GM21528 (cell line): ENCODE measurements around the gene ETHE1.
A peak's percentile ranks its signal among the peaks of the same experiment; 100 is the strongest.
"Not testable (repeated sequence)": the region's sequence is repeated elsewhere in the genome, so short reads cannot be mapped to it uniquely, and the experiment has no call there.

Experiments used
- ATAC-seq: cut with Tn5 transposase; IDR thresholded peaks from one replicate; pipeline ENCODE4 v1.9.1; 2021; ENCODE audit warnings: mild to moderate bottlenecking, moderate library complexity; ENCODE audit not compliant: unreplicated experiment, low FRiP score

Gene ETHE1

GRCh38 chr19:43552616-43553015, 25.6 kb upstream of the ETHE1 start:
- no peak for ATAC-seq

GRCh38 chr19:43552198-43552450, 25.1 kb upstream of the ETHE1 start:
- ATAC-seq: no peak

GRCh38 chr19:43551399-43552197, 24.6 kb upstream of the ETHE1 start:
- no peak for ATAC-seq

DNA sequence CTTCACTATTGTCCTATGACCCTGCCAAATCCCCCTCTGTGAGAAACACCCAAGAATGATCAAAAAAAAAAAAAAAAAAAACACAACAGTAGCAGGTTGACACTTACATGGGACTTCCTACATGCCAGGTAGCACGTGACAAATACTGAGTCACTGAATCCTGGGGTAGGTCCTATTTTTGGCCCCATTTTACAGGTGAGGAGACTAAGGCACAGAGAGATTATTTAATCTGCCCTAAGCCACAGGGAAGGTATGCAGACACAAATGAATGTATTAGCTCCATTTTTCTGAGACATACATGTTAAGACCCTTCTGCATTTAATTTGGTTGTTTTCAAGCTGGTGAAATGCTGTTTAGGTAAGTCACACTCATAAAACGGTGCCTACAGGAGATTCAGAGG, 21.7 kb upstream of the ETHE1 start:
- ATAC-seq: no peak

GRCh38 chr19:43547926-43548325, 20.9 kb upstream of the ETHE1 start:
- ATAC-seq: not testable (repeated sequence)

GRCh38 chr19:43546581-43546980, 19.6 kb upstream of the ETHE1 start:
- no peak for ATAC-seq

- ATAC-seq: no peak
Measured at GRCh38 chr19:43545981-43546380, 19.0 kb upstream of the ETHE1 start.

GRCh38 chr19:43545276-43545675, 18.3 kb upstream of the ETHE1 start:
- ATAC-seq: no peak

- no peak for ATAC-seq
Measured at GRCh38 chr19:43544077-43544476, 17.1 kb upstream of the ETHE1 start.

GRCh38 chr19:43541920-43542650, 15.1 kb upstream of the ETHE1 start:
- ATAC-seq: no peak

DNA sequence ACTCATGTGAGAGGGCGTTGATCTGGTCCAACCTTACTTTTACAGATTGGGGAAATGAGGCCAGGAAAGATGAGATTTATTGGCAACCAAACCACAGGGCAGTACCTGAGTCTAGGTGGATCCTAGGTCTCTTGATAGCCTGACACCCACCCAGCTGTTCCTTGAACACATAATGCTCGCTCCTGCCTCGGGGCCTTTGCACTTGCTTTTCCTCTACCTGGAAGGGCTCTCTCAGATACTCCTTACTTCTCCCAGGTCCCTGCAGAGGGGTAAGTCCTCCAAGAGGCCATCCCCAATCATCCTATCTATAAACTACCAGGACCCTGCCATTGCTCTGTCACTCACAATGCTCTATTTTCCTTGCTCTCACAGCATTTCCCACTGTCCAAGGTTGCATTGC, 13.4 kb upstream of the ETHE1 start:
- no peak for ATAC-seq

DNA sequence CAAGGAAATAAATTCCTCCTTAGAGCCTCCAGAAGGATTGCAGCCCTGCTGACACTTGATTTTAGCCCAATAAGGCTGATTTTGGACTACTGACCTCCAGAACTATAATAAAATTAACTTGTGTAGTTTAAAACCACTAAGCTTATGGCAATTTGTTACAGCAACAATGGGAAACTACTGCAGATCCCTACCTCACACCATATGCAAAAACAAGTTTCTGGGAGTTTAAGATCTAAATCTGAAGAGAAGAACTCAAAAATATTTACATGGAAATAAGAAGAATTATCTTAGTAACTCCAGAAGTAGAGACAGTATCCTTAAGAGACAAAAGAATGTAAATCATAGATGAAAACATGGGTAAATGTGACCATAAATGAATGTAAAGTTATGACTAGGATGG, 11.9 kb upstream of the ETHE1 start:
- no peak for ATAC-seq

DNA sequence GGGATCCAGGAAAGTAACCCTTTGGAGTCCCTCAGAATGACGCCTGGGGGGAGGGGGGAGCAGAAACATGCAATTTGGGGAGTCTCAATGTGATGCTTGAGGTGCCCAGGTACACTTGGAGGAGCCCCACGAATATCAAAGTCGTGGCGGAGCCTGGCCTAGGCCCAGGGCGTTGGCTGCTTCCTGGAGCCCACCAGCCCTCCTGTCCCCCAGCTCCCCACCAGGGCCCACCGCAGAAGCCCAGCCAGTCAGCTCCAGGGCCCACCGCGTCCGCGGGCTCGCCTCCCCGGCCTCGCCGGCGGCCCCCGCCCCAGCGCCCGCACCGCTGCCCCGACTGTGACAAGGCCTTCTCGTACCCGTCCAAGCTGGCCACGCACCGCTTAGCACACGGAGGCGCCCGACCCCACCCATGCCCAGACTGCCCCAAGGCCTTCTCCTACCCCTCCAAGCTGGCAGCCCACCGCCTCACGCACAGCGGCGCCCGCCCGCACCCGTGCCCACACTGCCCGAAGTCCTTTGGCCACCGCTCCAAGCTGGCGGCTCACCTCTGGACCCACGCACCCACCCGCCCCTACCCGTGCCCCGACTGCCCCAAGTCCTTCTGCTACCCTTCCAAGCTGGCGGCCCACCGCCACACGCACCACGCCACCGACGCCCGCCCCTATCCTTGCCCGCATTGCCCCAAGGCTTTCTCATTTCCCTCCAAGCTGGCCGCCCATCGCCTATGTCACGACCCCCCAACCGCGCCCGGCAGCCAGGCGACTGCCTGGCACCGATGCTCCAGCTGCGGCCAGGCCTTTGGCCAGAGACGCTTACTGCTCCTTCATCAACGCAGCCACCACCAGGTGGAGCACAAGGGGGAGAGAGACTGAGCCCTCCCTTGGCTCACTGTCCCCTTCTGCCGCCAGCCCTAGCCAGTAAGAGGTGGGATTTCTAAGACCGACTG, 8.1 kb upstream of the ETHE1 start:
- ATAC-seq: no peak

- ATAC-seq: no peak
Measured at GRCh38 chr19:43534305-43534815, 7.4 kb upstream of the ETHE1 start.

DNA sequence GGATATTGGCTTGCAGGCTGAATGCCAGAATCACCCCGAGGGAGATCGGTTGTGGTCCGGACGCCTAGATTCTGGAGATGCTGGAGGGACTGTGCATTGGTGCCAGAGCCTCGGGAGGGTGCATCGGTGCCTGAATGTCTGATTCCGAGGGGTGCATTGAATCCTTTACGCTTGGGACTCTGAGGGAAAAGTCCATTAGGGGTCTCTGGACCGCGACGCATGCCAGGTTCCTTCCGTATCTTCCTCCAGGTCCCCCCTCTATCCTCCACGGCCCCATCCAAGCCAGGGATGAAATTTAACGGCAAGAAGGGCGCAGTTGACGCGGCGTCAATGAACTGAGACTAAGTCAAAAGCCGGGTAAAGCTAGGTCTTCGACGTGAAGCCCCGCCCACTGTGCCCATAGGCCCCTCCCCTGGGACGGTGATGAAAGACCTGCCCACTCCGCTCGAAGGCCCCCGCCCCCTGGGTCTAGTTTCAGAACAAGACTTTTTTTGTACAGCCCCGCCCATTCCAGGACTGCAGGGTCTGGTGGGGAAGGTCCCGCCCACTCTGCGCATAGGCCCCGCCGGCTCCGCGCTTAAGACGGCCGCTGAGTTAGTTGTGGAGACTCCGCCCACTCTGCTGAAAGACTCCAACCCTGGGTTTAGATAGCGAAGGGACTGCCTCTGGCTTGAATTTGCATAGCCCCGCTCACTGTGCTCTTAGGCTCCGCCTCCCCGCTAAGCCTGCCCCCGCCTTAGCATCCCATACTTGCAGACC, 6.7 kb upstream of the ETHE1 start:
- peak; percentile 57 for ATAC-seq

GRCh38 chr19:43532962-43533545, 6.1 kb upstream of the ETHE1 start, which contains the start of gene ZNF575:
TSS of gene ZNF575 (plus strand) at chr19:43533188. CDS start at chr19:43534423, 1,235 bp downstream.
- peak; percentile 60 for ATAC-seq

GRCh38 chr19:43532571-43532961, 5.6 kb upstream of the ETHE1 start:
- ATAC-seq: peak; percentile 13

DNA sequence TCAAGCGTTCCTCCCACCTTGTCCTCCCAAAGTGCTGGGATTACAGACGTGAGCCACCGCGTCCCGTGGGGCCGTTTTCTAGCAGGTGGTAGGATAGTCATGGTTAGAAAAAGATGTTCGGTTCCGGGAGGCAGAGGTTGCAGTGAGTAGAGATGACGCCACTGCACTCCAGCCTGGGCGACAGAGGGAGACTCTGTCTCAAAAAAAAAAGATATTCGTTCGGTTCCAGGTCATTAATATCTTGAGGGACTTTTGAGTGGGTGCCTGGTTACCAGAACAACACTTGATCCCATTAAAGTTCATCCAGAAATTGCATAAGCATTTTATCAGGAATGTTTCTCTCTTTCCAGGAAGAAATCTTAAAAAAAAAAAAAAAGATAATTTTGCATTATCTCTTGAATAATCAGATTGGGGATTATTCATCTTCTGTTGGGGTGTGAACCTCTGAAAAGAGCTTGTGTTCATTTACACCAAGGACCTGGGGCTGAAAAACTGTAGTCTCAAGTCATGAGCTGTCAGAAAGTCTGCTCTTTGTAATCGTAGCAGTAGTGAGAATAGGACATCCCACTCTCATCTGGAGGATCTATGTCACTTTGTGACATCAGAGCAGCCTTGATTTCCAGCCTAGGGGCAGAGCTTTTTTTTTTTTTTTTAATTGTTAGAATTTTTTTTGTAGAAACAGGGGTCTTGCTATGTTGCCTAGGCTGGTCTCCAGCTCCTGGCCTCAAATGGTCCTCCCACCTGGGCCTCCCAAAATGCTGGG, 1.0 kb upstream of the ETHE1 start:
- no peak for ATAC-seq
